ENCODE results near the gene NACC1.
"Not testable (repeated sequence)": the region's sequence is repeated elsewhere in the genome, so short reads cannot be mapped to it uniquely, and the experiment has no call there.

NACC1 gene

GRCh38 chr19:13139633-13140311 lies 21.7 kb downstream of the NACC1 start:
- DNase-seq = no peak

GRCh38 chr19:13146763-13147563 lies 28.9 kb downstream of the NACC1 start:
- DNase-seq = no peak

- DNase-seq = not testable (repeated sequence)
Measured at GRCh38 chr19:13149173-13149627, 31.1 kb downstream of the NACC1 start.

- peak; percentile 90 for DNase-seq
Measured at GRCh38 chr19:13149628-13150186, 31.6 kb downstream of the NACC1 start.

GRCh38 chr19:13150187-13150930 lies 32.3 kb downstream of the NACC1 start, which contains the start of the genes IER2 and STX10:
Gene IER2 (plus strand): TSS chr19:13150411. CDS start chr19:13153187, 2,776 bp downstream.
Gene STX10 (minus strand): TSS chr19:13150375. CDS start chr19:13150173, 202 bp downstream.
- peak; percentile 84 for DNase-seq

- DNase-seq = peak; percentile 61
Measured at GRCh38 chr19:13150931-13151604, 33.0 kb downstream of the NACC1 start.

- DNase-seq = peak; percentile 86
Measured at GRCh38 chr19:13151605-13152355, 33.7 kb downstream of the NACC1 start.

- DNase-seq = no peak
Measured at GRCh38 chr19:13152356-13152973, 34.4 kb downstream of the NACC1 start.

- DNase-seq = peak; percentile 94
Measured at GRCh38 chr19:13152974-13153568, 35.0 kb downstream of the NACC1 start.

GRCh38 chr19:13153569-13154240 lies 35.6 kb downstream of the NACC1 start:
- peak; percentile 83 for DNase-seq

- DNase-seq = peak; percentile 80
Measured at GRCh38 chr19:13154241-13154778, 36.2 kb downstream of the NACC1 start.

- peak; percentile 79 for DNase-seq
Measured at GRCh38 chr19:13154911-13155471, 36.9 kb downstream of the NACC1 start.

GRCh38 chr19:13155472-13156359 lies 37.7 kb downstream of the NACC1 start:
- peak; percentile 81 for DNase-seq

GRCh38 chr19:13159713-13160112 lies 41.6 kb downstream of the NACC1 start:
- DNase-seq = no peak

- no peak for DNase-seq
Measured at GRCh38 chr19:13160557-13160956, 42.5 kb downstream of the NACC1 start.

GRCh38 chr19:13162724-13163608 lies 44.9 kb downstream of the NACC1 start:
- DNase-seq = peak; percentile 95
